HepG2 (cell line): ENCODE results near the gene MT1F.

ENCODE experiments used
- CTCF ChIP-seq: sonication (generic); formaldehyde crosslinking; IDR thresholded peaks from 2 replicates; pipeline ENCODE4 v1.5.0; 2020; ENCODE audit warnings: mild to moderate bottlenecking, missing genetic modification reagents, moderate library complexity
- GABPA ChIP-seq, 2 experiments: IDR thresholded peaks; 2 replicates each; pipeline ENCODE4 v1.6.1; 2011 to 2016; ENCODE audit warnings: low read depth in 2 of 2, low read length in 1 of 2, missing biosample characterization in 1 of 2, missing genetic modification characterization in 1 of 2
- ZNF121 ChIP-seq: sonication (generic); formaldehyde crosslinking; IDR thresholded peaks from 2 replicates; pipeline ENCODE4 v1.5.0; 2020; ENCODE audit warnings: mild to moderate bottlenecking, missing genetic modification reagents
- ZNF33A ChIP-seq: sonication (generic); formaldehyde crosslinking; IDR thresholded peaks from 2 replicates; pipeline ENCODE4 v1.5.1; 2020; ENCODE audit warnings: missing genetic modification reagents, mild to moderate bottlenecking, moderate library complexity, borderline replicate concordance
- ZNF543 ChIP-seq: sonication (generic); formaldehyde crosslinking; IDR thresholded peaks from 2 replicates; pipeline ENCODE4 v1.4.0; 2020; ENCODE audit warnings: mild to moderate bottlenecking, missing genetic modification reagents
- ZSCAN22 ChIP-seq: sonication (generic); formaldehyde crosslinking; IDR thresholded peaks from 2 replicates; pipeline ENCODE4 v1.4.0; 2020; ENCODE audit warnings: mild to moderate bottlenecking, missing genetic modification reagents

- TF ChIP-seq ZNF33A (CRISPR knock-in tag), result no peak
- TF ChIP-seq ZSCAN22 (CRISPR knock-in tag), result no peak
- TF ChIP-seq ZNF543 (CRISPR knock-in tag), result no peak
- TF ChIP-seq ZNF121 (CRISPR knock-in tag), result no peak
- TF ChIP-seq GABPA (IDR thresholded peaks at IDR 0.05; ENCODE audit: low read depth, low read length), result no peak
- TF ChIP-seq GABPA (CRISPR knock-in tag; IDR thresholded peaks at IDR 0.05; ENCODE audit: low read depth), result no peak
- no peak for TF ChIP-seq CTCF (CRISPR knock-in tag)
These were observed 15.2 kb downstream of the MT1F start for GRCh38 chr16:56672761-56673536.
